Measurements from ENCODE around the gene IRAK2. TPM values are rescaled to one million over a fixed set of nuclear protein-coding genes. Genes with fewer than 3 reads are reported as not detected.

Gene IRAK2
- total RNA-seq, 2 donors from 2014 or later, result 0.99 to 3.9 TPM

DNA sequence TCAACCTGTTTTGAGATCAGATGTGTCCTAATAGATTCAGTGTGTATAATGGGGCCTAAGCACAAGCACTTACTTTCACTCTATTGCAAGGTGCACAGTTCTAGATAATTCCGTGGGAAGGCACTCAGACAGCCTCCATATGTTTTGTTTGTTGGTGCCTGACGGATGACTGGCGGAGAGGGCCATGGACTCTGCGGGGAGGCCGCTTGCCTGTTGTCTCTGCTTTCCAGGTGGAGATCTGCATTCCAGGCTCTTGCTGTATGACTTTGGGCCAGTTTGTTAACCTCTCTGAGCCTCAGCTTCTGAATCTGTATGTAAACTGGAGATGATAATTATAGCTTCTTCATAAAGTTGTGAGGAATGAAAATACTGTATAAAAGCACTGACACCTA, 1.5 kb downstream of the IRAK2 start:
- DNase-seq (no peak), ATAC-seq (no peak)
- H3K27me3 ChIP-seq, result no peaks in the 10 kb centered on the region
- no peaks in the 10 kb centered on the region for H3K36me3 ChIP-seq (replicated peaks in 1 of 2; ENCODE audit: insufficient read depth in 1 of 2, low read depth in 2 of 2)
- TF ChIP-seq POLR2A (IDR thresholded peaks at IDR 0.05) (no peak), CTCF (IDR thresholded peaks at IDR 0.05) (no peak)
- H3K4me1 ChIP-seq, result peaks cover 14% of the 10 kb centered on the region
- H3K27ac ChIP-seq, result no peak overlapping the region
- no peaks in the 10 kb centered on the region for H3K9me3 ChIP-seq
- intact Hi-C loops (cut with DNase I), result loop anchor here (10.0 kb wide), 1 partner anchor 59 kb away; no protein-coding TSS in a partner anchor
- H3K4me3 ChIP-seq, result no peak overlapping the region
- 76 to 85% methylated on average over 5 of the region's 5 CpGs for whole genome bisulfite sequencing, 2 donors

DNA sequence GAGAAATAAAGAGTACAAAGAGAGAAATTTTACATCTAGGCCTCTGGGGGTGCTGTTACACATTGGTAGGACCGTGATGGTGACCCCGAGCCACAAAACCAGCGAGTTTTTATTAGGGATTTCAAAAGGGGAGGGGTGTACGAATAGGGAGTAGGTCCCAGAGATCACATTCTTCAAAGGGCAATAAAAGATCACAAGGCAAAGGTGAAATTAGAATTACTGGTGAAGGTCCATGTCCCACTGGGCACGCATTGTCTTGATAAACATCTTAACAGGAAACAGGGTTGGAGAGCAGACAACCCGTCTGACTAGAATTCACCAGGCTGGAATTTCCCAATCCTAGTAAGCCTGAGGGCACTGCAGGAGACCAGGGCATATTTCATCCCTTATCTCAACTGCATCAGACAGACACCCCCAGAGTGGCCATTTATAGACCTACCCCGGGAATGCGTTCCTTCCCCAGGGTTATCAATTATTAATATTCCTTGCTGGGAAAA, 4.3 kb downstream of the IRAK2 start:
- Histone ChIP-seq H3K27ac (no peak overlapping the region), H3K27me3 (no peaks in the 10 kb centered on the region), H3K36me3 (replicated peaks in 1 of 2; ENCODE audit: insufficient read depth in 1 of 2, low read depth in 2 of 2) (no peaks in the 10 kb centered on the region), H3K9me3 (no peaks in the 10 kb centered on the region), H3K4me3 (no peak overlapping the region), H3K4me1 (peaks cover 14% of the 10 kb centered on the region)
- DNase-seq, result no peak
- TF ChIP-seq POLR2A (IDR thresholded peaks at IDR 0.05) (no peak), CTCF (IDR thresholded peaks at IDR 0.05) (no peak)
- ATAC-seq, result no peak
- WGBS, 2 donors, result 69 to 71% methylated on average over 8 of the region's 8 CpGs
- intact Hi-C loops (cut with DNase I), result loop anchor here (10.0 kb wide), 1 partner anchor 56 kb away; no protein-coding TSS in a partner anchor

- WGBS, 2 donors, result 71 to 93% methylated on average over 1 to 13 of the region's 13 CpGs
- H3K9me3 ChIP-seq, result no peaks in the 10 kb centered on the region
- no peak for ATAC-seq
- no peaks in the 10 kb centered on the region for H3K27me3 ChIP-seq
- intact Hi-C loops (cut with DNase I), result no loop called here
- peaks cover 1% of the 10 kb centered on the region for H3K4me1 ChIP-seq
- no peak for TF ChIP-seq CTCF (IDR thresholded peaks at IDR 0.05)
- TF ChIP-seq POLR2A (IDR thresholded peaks at IDR 0.05), result no peak
- H3K4me3 ChIP-seq, result no peak overlapping the region
- no peak overlapping the region for H3K27ac ChIP-seq
- DNase-seq, result no peak
- no peaks in the 10 kb centered on the region for H3K36me3 ChIP-seq (replicated peaks in 1 of 2; ENCODE audit: insufficient read depth in 1 of 2, low read depth in 2 of 2)
These were observed 6.3 kb downstream of the IRAK2 start for GRCh38 chr3:10170915-10171478.

- TF ChIP-seq POLR2A (IDR thresholded peaks at IDR 0.05), result no peak
- no peak for TF ChIP-seq CTCF (IDR thresholded peaks at IDR 0.05)
- DNase-seq, result no peak
- Histone ChIP-seq H3K36me3 (replicated peaks in 1 of 2; ENCODE audit: insufficient read depth in 1 of 2, low read depth in 2 of 2) (no peaks in the 10 kb centered on the region), H3K4me3 (no peak overlapping the region), H3K4me1 (no peaks in the 10 kb centered on the region), H3K27me3 (no peaks in the 10 kb centered on the region), H3K27ac (peak overlapping the region in 2 of 4 donors; percentile 45 to 67), H3K9me3 (no peaks in the 10 kb centered on the region)
- 83 to 86% methylated on average over 9 to 10 of the region's 10 CpGs for WGBS, 2 donors
- ATAC-seq, result no peak
- intact Hi-C loops (cut with DNase I), result no loop called here
These were observed 8.6 kb downstream of the IRAK2 start for GRCh38 chr3:10173095-10173925.

Data from body of pancreas (tissue), 4 donors.